Keratinocyte (primary cell): ENCODE results near the gene DACT3. TPM values are rescaled to one million over a fixed set of nuclear protein-coding genes. Genes with fewer than 3 reads are reported as not detected.

Experiments
- DNase-seq: peaks from one replicate; pipeline ENCODE4 v3.0.0-alpha.2; 2011; ENCODE audit warnings: low read depth, missing footprints, low spot score
- FAIRE-seq: peaks from 2 replicates; lab custom pipeline; 2011; peaks lifted over from hg19 to GRCh38; lab: Jason Lieb, UNC
- H2AFZ ChIP-seq: 2 replicates; pipeline ENCODE4 v1.6.0; 2012; ENCODE audit warnings: low read length, control low read depth, inconsistent platforms; ENCODE audit not compliant: control insufficient read depth
- H3K27ac ChIP-seq: 2 replicates; pipeline ENCODE4 v1.5.1; 2011; ENCODE audit warnings: low read length; ENCODE audit not compliant: control insufficient read depth, insufficient read depth
- H3K27me3 ChIP-seq: 3 replicates; pipeline ENCODE4 v1.6.0; 2011; ENCODE audit warnings: low read length; ENCODE audit not compliant: control insufficient read depth, insufficient read depth; ENCODE audit errors: extremely low read depth
- H3K36me3 ChIP-seq, 2 experiments: 2 replicates in 1 of 2; 3 replicates in 1 of 2; pipeline ENCODE4 v1.5.1; 2011; ENCODE audit warnings: low read length in 2 of 2, mild to moderate bottlenecking in 1 of 2; ENCODE audit not compliant: control insufficient read depth in 2 of 2, insufficient read depth in 2 of 2; ENCODE audit errors: extremely low read depth in 1 of 2
- H3K4me1 ChIP-seq: 3 replicates; pipeline ENCODE4 v1.5.1; 2011; ENCODE audit warnings: low read length; ENCODE audit not compliant: control insufficient read depth, insufficient read depth; ENCODE audit errors: extremely low read depth
- H3K4me2 ChIP-seq: 3 replicates; pipeline ENCODE4 v1.6.0; 2011; ENCODE audit warnings: low read depth, low read length; ENCODE audit not compliant: control insufficient read depth, insufficient read depth; ENCODE audit errors: extremely low read depth
- H3K4me3 ChIP-seq, 3 experiments: fragments of 200-600 bp in 1 of 3; sonication (generic) in 1 of 3; 2 replicates in 2 of 3; 3 replicates in 1 of 3; pipeline ENCODE4 v1.5.1; 2011 to 2016; ENCODE audit warnings: low read length in 3 of 3, mild to moderate bottlenecking in 3 of 3, control low read depth in 2 of 3, inconsistent platforms in 1 of 3, low read depth in 1 of 3, mixed read lengths in 1 of 3, mixed run types in 1 of 3, moderate library complexity in 1 of 3; ENCODE audit not compliant: control insufficient read depth in 2 of 3, insufficient read depth in 2 of 3; ENCODE audit errors: extremely low read depth in 1 of 3
- H3K79me2 ChIP-seq: 2 replicates; pipeline ENCODE4 v1.6.0; 2012; ENCODE audit warnings: low read length; ENCODE audit not compliant: control insufficient read depth, insufficient read depth
- H3K9ac ChIP-seq: 3 replicates; pipeline ENCODE4 v1.6.0; 2011; ENCODE audit warnings: low read length; ENCODE audit not compliant: control insufficient read depth, insufficient read depth; ENCODE audit errors: extremely low read depth
- H3K9me1 ChIP-seq: 3 replicates; pipeline ENCODE4 v1.6.0; 2011; ENCODE audit warnings: low read length; ENCODE audit not compliant: control insufficient read depth, insufficient read depth; ENCODE audit errors: extremely low read depth
- H3K9me3 ChIP-seq: 2 replicates; pipeline ENCODE4 v1.5.1; 2012; ENCODE audit warnings: low read depth, low read length; ENCODE audit not compliant: control insufficient read depth
- H4K20me1 ChIP-seq: 3 replicates; pipeline ENCODE4 v1.6.0; 2011; ENCODE audit warnings: low read length; ENCODE audit not compliant: control insufficient read depth, insufficient read depth; ENCODE audit errors: extremely low read depth
- EZH2 ChIP-seq: IDR thresholded peaks from one replicate; pipeline ENCODE4 v1.6.1; 2012; ENCODE audit warnings: inconsistent platforms, mild to moderate bottlenecking, low read length, moderate library complexity
- dilution Hi-C: fragments of 300-500 bp; cut with MboI; formaldehyde crosslinking; loops from one replicate; pipeline ENCODE4 v1.7.0; 2020; ENCODE audit warnings: low sequenced_read_pairs; ENCODE audit not compliant: extremely low pct_ligation_motif_present
- polyA plus RNA-seq, 5 experiments: library from polyadenylated mRNA; depleted of rRNA in 3 of 5; stranded (reverse) in 3 of 5; stranded (forward) in 1 of 5; unstranded in 1 of 5; fragments of >200 nt; gene quantifications; 1 replicate in 1 of 5; 2 replicates in 3 of 5; 3 replicates in 1 of 5; pipeline versions ENCODE4 v1.2.1 to v1.2.3, GENCODE V29; 2011 to 2012; ENCODE audit warnings: missing spikeins in 2 of 5, low read depth in 1 of 5, low replicate concordance in 1 of 5
- TF ChIP-seq, protein P1 (sequence below), 3 experiments: IDR thresholded peaks in 1 of 3; conservative IDR thresholded peaks in 1 of 3; optimal IDR thresholded peaks in 1 of 3; 2 replicates in 2 of 3; 3 replicates in 1 of 3; pipeline versions ENCODE3 to v1.5.1; 2011; ENCODE audit warnings: low read length in 3 of 3, mild to moderate bottlenecking in 3 of 3, moderate library complexity in 2 of 3, control low read depth in 1 of 3, inconsistent platforms in 1 of 3; ENCODE audit not compliant: insufficient read depth in 2 of 3; ENCODE audit errors: extremely low read depth in 1 of 3

Gene DACT3
- polyA plus RNA-seq, 1 donor (not counting 4 experiments of a cell fraction or from before 2014, with no cell fraction given): 0.04 TPM

DNA sequence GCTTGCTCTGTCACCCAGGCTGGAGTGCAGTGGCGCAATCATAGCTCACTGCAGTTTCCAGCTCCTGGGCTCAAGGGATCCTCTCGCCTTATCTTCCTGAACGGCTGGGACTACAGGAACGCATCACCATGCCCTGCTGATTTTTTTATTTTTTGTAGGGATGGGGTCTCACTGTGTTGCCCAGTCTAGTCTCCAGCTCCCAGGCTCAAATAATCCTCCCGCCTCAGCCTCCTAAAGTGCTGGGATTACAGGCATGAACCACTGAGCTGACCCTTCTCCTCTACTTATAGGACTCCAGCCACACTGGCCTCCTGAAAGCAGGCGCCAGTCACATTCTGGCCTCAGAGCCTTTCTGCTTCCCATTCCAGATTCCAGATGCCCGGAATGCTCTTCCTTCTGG is 10.5 kb downstream of the DACT3 start:
- no peaks in the 10 kb centered on the region for H4K20me1 ChIP-seq
- no peak overlapping the region for H3K27ac ChIP-seq
- H3K9me1 ChIP-seq: no peaks in the 10 kb centered on the region
- peaks cover 9% of the 10 kb centered on the region for H3K9me3 ChIP-seq
- no peaks in the 10 kb centered on the region for H3K79me2 ChIP-seq
- H3K9ac ChIP-seq: no peak overlapping the region
- TF ChIP-seq, protein P1, sequence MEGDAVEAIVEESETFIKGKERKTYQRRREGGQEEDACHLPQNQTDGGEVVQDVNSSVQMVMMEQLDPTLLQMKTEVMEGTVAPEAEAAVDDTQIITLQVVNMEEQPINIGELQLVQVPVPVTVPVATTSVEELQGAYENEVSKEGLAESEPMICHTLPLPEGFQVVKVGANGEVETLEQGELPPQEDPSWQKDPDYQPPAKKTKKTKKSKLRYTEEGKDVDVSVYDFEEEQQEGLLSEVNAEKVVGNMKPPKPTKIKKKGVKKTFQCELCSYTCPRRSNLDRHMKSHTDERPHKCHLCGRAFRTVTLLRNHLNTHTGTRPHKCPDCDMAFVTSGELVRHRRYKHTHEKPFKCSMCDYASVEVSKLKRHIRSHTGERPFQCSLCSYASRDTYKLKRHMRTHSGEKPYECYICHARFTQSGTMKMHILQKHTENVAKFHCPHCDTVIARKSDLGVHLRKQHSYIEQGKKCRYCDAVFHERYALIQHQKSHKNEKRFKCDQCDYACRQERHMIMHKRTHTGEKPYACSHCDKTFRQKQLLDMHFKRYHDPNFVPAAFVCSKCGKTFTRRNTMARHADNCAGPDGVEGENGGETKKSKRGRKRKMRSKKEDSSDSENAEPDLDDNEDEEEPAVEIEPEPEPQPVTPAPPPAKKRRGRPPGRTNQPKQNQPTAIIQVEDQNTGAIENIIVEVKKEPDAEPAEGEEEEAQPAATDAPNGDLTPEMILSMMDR (optimal IDR thresholded peaks at IDR 0.05 in 1 of 3, IDR thresholded peaks at IDR 0.05 in 1 of 3, conservative IDR thresholded peaks at IDR 0.05 in 1 of 3; ENCODE audit: extremely low read depth in 1 of 3, insufficient read depth in 2 of 3, low read length in 3 of 3): no peak
- no peak overlapping the region for H3K4me3 ChIP-seq
- H3K36me3 ChIP-seq: no peaks in the 10 kb centered on the region
- no peaks in the 10 kb centered on the region for H3K4me1 ChIP-seq
- H2AFZ ChIP-seq: no peak overlapping the region
- H3K27me3 ChIP-seq: peaks cover 43% of the 10 kb centered on the region
- H3K4me2 ChIP-seq: no peak overlapping the region
- dilution Hi-C loops: no loop called here
- DNase-seq (no peak), FAIRE-seq (no peak)

DNA sequence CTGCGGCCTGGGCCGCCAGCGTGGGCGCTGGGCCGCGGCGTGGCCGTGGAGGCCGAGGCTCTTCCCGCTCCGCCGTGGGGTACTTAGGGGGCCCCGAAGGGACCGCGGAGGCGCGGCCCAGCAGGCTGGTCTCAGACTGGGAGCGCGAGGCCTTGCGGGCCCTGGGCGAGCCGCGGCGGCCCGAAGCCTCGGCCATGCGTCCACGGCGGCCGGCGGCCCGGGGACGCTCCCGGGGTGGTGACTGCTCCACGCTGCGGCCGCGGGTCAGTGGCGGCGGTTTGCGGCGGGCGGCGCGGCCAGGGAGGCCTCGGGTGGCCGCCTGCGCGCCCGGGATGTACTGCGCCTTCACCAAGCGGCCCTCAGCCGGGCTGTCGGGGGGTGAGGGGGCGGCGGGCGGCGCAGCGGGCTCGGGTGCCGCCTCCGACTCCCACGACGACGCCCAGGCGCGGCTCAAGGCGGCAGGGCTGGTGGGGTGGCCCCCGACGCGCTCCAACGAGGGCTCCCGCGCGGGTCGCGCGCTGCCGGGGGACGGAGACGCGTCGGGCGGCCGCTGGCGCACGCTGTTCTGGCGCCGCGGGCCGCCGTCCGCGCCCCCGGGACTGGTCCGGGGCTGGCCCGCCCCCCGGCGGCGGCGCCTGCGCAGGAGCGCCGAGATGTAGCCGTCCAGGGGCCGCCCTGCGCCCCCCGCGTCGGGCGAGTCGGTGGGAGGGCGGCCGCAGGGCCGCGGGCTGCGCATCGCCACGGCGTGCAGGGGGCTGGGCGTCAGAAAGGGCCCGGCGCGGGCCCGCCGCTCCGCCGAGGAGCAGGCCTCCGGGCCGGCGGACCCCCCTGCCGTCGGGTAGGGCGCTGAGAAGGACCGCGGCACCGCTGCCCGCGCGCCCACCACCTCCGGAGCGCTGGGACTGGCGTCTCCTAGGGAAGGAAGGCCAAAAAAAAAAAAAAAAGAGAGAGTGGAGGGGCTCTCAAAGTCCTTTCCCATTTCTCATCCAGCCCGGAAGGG is 11.7 kb downstream of the DACT3 start:
- no peaks in the 10 kb centered on the region for H3K36me3 ChIP-seq
- DNase-seq: no peak
- no peak overlapping the region for H2AFZ ChIP-seq
- no peak overlapping the region for H3K4me3 ChIP-seq
- no peaks in the 10 kb centered on the region for H4K20me1 ChIP-seq
- TF ChIP-seq, protein P1 (optimal IDR thresholded peaks at IDR 0.05 in 1 of 3, IDR thresholded peaks at IDR 0.05 in 1 of 3, conservative IDR thresholded peaks at IDR 0.05 in 1 of 3; ENCODE audit: extremely low read depth in 1 of 3, insufficient read depth in 2 of 3, low read length in 3 of 3): no peak
- TF ChIP-seq EZH2: no peak
- no peaks in the 10 kb centered on the region for H3K4me1 ChIP-seq
- dilution Hi-C loops: no loop called here
- peaks cover 47% of the 10 kb centered on the region for H3K27me3 ChIP-seq
- no peak overlapping the region for H3K4me2 ChIP-seq
- no peaks in the 10 kb centered on the region for H3K79me2 ChIP-seq
- FAIRE-seq: no peak
- H3K9me1 ChIP-seq: no peaks in the 10 kb centered on the region
- H3K27ac ChIP-seq: no peak overlapping the region
- peaks cover 9% of the 10 kb centered on the region for H3K9me3 ChIP-seq
- H3K9ac ChIP-seq: no peak overlapping the region
